SU-DHL-6 (cell line): ENCODE data around the gene CEP72.

Experiments used
- CTCF ChIP-seq: fragments of 200-600 bp; sonication (generic); IDR thresholded peaks from one replicate; pipeline ENCODE4 v1.5.1; 2017; ENCODE audit warnings: antibody characterized with exemption, mild to moderate bottlenecking, low read length, moderate library complexity; ENCODE audit not compliant: insufficient read depth, poor library complexity, severe bottlenecking
- EZH2phosphoT487 ChIP-seq: fragments of 200-600 bp; sonication (generic), shearing (Covaris generic); conservative IDR thresholded peaks from 2 replicates; pipeline ENCODE4 v1.6.1; 2018; ENCODE audit warnings: mild to moderate bottlenecking, antibody characterized with exemption, low read length, moderate library complexity, mixed read lengths

GRCh38 chr5:569358-569867, 42.7 kb upstream of the CEP72 start:
- TF ChIP-seq CTCF (no peak), EZH2phosphoT487 (no peak)
